ENCODE measurements around the gene PARP11. TPM values are rescaled to one million over a fixed set of nuclear protein-coding genes. Genes with fewer than 3 reads are reported as not detected.

Gene PARP11
- total RNA-seq, 1 experiment from 2014 or later, result 2.7 TPM

GRCh38 chr12:3863756-3864155 is 9.4 kb downstream of the PARP11 start:
- Histone ChIP-seq H3K9me3 (ENCODE audit: control insufficient read depth in 1 of 2, insufficient read depth in 1 of 2, low read depth in 1 of 2, low read length in 2 of 2) (peaks cover 0 to 5% of the 10 kb centered on the region in 2 experiments; a peak in 2 of 4 replicates), H3K27ac (ENCODE audit: low read depth, low read length) (no peak overlapping the region), H3K4me3 (replicated peaks in 1 of 2; ENCODE audit: low read depth in 1 of 2, low read length in 2 of 2) (no peak overlapping the region), H3K4me1 (ENCODE audit: control insufficient read depth in 1 of 2, insufficient read depth in 2 of 2, low read length in 2 of 2) (no peaks in the 10 kb centered on the region), H3K27me3 (ENCODE audit: insufficient read depth, low read length) (no peaks in the 10 kb centered on the region), H3K9ac (ENCODE audit: low read length) (no peak overlapping the region), H3K79me2 (ENCODE audit: insufficient read depth, low read length) (no peaks in the 10 kb centered on the region), H2AFZ (ENCODE audit: low read depth, low read length, poor library complexity, severe bottlenecking) (no peak overlapping the region), H3K4me2 (ENCODE audit: low read length) (no peak overlapping the region), H3K36me3 (ENCODE audit: control insufficient read depth in 1 of 2, insufficient read depth in 2 of 2, low read length in 2 of 2) (no peaks in the 10 kb centered on the region), H3K9me2 (ENCODE audit: insufficient read depth) (no peaks in the 10 kb centered on the region), H4K20me1 (ENCODE audit: insufficient read depth) (no peaks in the 10 kb centered on the region)
- intact Hi-C loops (cut with micrococcal nuclease), result no loop called here
- POLR2A ChIA-PET, result no interaction called here
- BruUV-seq (replicated peaks), result no TSS peak
- no peak for DNase-seq (ENCODE audit: low read depth, low spot score)
- ATAC-seq, result no peak
- TF ChIP-seq CBX3 (IDR thresholded peaks at IDR 0.05; ENCODE audit: low read depth) (no peak), POLR2A (IDR thresholded peaks at IDR 0.05; ENCODE audit: borderline replicate concordance, extremely low read depth, insufficient read depth, insufficient read length) (no peak), CEBPB (IDR thresholded peaks at IDR 0.05; ENCODE audit: low read depth) (no peak), YY1 (IDR thresholded peaks at IDR 0.05; ENCODE audit: extremely low read depth, insufficient replicate concordance, low read depth, low read length) (no peak), EZH2phosphoT487 (IDR thresholded peaks at IDR 0.05; ENCODE audit: borderline replicate concordance) (no peak), SRF (IDR thresholded peaks at IDR 0.05; ENCODE audit: low read depth) (no peak), ZBTB33 (IDR thresholded peaks at IDR 0.05; ENCODE audit: extremely low read depth, insufficient replicate concordance, low read length) (no peak), SP1 (IDR thresholded peaks at IDR 0.05; ENCODE audit: low read depth) (no peak), FOSL1 (IDR thresholded peaks at IDR 0.05; ENCODE audit: low read depth) (no peak), SIN3A (IDR thresholded peaks at IDR 0.05; ENCODE audit: low read depth) (no peak), EZH2 (IDR thresholded peaks at IDR 0.05) (no peak), ELF1 (IDR thresholded peaks at IDR 0.05; ENCODE audit: borderline replicate concordance, low read depth) (no peak), MAX (IDR thresholded peaks at IDR 0.05) (no peak), JUND (IDR thresholded peaks at IDR 0.05) (no peak), REST (IDR thresholded peaks at IDR 0.05; ENCODE audit: low read depth) (no peak), TCF7L2 (IDR thresholded peaks at IDR 0.05; ENCODE audit: borderline replicate concordance, extremely low read depth, insufficient read depth, insufficient read length) (no peak), EGR1 (IDR thresholded peaks at IDR 0.05; ENCODE audit: low read depth) (no peak), POLR2AphosphoS5 (IDR thresholded peaks at IDR 0.05; ENCODE audit: low read depth, low read length) (no peak)
- CTCF ChIA-PET, result no interaction called here
- RAD21 ChIA-PET (ENCODE audit: low non-redundant PET in 1 of 2, low total read pairs in 2 of 2, uncharacterized antibody in 2 of 2, unreplicated experiment in 2 of 2), result no interaction called here

Measured in HCT116 (cell line).